HCT116 (cell line): Measurements from ENCODE around the gene DTD2.

Experiments
- CTCF ChIP-seq, 3 experiments: fragments of 200-600 bp in 1 of 3; sonication (generic) in 1 of 3; IDR thresholded peaks in 2 of 3; conservative IDR thresholded peaks in 1 of 3; 2 replicates each; pipeline ENCODE4 v1.5.1; 2012 to 2017; ENCODE audit warnings: low read depth in 2 of 3, low read length in 2 of 3, antibody characterized with exemption in 1 of 3, borderline replicate concordance in 1 of 3, control low read depth in 1 of 3, mild to moderate bottlenecking in 1 of 3, mixed read lengths in 1 of 3, mixed run types in 1 of 3, moderate library complexity in 1 of 3; ENCODE audit not compliant: insufficient read depth in 1 of 3
- ZNF274 ChIP-seq: fragments of 200-500 bp; sonication (Bioruptor generic); IDR thresholded peaks from 2 replicates; pipeline ENCODE4 v1.6.1; 2014; ENCODE audit warnings: mild to moderate bottlenecking, low read depth, low read length, inconsistent platforms

DNA sequence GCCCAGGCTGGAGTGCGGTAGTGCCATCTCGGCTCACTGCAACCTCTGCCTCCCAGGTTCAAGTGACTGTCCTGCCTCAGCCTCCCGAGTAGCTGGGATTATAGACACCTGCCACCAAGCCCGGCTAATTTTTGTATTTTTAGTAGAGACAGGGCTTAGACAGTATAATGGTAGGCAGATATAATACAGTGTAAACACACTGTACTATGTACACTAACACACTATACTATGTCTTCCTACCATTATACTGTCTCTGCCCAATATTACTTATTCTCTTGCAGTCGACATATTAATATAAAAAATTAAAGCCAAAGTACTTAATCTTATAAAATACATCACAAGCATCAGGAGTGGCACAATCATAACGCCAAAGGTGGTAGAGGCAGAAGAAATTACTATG lies 15.0 kb downstream of the DTD2 start:
- TF ChIP-seq CTCF (IDR thresholded peaks at IDR 0.05 in 2 of 3, conservative IDR thresholded peaks at IDR 0.05 in 1 of 3; ENCODE audit: borderline replicate concordance in 1 of 3, insufficient read depth in 1 of 3, low read depth in 2 of 3, low read length in 2 of 3) (no peak), ZNF274 (no peak)
